NCI-H187 treated with DMSO at 0.1 percent for 48 hours (cell line): Measurements from ENCODE around the gene GRIA2.

ENCODE experiments used
- DNase-seq: peaks from one replicate; lab custom pipeline; 2025; lab: John Stamatoyannopoulos, UW

Gene GRIA2

DNA sequence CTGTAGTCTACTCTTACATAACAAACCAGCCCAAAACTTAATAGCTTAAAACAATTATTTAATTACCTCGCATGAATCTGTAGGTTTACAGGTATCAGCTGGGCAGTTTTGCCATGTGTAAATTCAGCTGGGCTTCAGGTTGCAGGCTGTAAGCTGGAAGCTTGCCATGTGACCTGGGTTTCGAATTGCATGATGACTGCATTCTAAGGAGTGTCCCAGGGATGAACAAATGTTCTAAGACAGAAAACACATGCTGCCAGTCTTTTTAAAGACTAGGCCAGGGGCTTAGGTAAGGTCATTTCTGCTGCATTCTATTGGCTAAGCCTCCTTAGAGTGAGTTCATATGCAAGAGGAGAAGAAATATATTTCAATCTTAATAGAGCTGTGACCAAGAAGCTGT lies 44.8 kb downstream of the GRIA2 start:
- no peak for DNase-seq

DNA sequence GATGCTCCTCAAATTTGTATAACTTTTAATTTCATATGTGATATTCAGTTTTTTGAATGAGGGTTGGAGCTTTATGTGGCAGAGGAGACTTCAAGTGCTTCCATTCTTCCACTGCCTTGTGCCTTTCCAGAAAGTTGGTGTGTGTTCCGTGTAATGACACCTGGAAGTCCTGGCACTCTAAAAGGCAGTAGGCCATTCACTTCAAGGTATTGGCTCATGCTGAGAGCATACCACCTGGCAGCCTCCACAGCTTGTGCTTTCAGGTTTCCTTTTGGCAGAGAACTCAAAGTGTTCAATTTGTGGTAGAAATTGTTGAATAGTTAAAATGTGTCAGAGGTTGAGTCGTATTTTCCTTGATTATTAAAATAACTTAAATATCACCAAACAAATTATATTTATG lies 49.6 kb downstream of the GRIA2 start:
- DNase-seq = peak; percentile 1

DNA sequence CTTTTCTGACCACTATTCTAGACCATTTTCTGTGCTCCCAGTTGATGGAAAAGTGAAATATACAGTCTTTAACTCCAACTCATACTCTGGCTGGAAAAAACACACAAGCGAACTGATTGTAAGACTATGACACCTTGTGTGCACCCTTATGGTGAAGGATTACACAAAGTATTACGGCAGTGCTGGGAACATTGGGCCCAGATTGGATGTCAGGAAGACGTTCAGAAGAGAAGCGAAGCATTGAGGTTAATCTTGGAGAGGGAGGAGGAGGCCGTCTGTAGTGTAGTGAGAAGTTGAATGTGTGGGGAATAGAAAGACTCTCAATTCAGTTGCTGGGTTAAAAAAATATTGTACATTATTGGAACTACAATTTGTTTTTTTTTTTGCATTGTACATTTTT lies 50.0 kb downstream of the GRIA2 start:
- DNase-seq = no peak

DNA sequence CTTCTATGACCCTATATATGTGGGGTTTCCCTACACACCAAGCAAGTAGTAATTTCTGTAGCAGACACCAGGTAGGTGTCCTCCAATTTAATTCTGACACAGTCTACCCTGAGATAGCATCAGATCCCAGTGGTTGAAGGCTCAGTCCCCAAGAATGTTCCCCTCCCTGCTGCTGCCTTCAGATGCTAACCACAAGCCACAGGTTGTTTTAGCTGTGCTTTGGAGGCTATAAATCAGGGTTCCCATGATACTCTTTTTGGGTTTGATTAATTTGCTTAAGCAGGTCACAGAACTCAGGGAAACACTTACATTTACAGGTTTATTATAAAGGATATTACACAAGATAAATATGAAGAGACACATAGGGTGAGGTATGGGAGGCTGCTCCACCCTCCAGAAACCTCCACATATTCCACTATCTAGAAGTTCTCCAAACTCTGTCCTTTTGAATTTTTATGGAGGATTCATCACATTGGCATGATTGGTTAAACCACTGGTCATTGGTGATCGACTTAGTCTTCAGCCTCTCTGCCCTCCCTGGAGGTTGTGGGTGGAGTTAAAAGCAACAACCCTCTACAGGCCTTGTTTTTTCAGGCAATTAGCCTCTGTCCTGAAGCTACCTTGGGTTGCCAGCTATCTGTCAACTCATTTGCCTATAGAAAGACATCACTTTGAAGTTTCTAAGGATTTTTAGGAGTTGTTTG lies 50.8 kb downstream of the GRIA2 start:
- DNase-seq = no peak

DNA sequence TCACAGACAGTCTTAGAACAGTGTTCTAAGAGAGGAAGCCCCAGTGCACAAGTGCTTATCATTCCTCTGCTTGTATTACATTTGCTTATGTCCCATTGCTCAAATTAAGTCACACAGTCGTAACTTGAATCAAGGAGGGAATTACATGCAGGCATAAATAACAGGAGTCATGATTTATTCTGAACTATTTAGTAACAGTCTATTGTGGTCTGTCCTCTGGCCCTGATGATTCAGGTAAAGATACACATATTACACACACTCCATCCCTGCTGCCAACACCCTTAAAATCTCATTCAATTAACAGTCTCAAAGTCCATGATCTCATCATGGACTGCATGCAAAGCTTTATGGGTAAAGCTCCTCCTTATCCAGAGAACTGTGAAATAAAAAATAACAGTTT lies 60.1 kb downstream of the GRIA2 start:
- no peak for DNase-seq

DNA sequence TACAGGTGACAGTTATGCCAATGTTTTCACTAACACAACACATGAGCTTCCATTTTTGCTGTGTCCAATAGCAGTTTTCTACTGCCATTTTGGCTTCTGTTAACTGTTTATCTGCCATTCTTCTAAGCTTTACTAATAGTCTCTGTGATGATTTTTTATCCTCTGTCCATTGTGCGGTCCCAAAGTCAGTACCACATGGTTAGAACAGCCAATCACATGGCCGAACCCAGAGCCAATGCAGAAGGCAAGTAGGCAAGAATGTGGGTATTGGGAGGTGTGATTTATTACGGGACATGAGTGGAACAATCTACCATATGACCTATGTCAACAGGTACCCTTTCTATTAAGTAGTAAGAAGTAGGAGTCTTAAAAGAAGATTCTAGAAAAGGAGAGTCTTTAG lies 61.5 kb downstream of the GRIA2 start:
- DNase-seq = no peak

DNA sequence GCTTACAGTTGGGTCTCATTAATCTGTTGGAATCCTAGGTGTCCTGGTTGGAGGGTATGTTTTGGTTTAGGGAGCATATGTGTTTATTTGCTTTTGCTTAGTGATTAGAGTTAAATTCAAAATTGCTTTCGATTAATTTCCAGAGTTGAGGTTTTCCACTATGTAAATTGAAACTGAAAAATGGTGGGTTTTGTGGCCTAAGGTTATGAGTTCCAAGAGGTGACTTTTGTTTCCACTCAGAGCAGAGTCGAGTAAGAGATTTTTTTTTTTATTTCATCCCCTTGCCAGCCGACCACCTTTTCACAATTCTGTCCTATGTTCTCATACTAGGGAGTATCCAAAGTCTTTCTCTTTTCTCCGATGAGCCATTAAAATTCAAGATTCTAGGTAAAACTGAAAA lies 66.9 kb downstream of the GRIA2 start:
- DNase-seq = no peak

DNA sequence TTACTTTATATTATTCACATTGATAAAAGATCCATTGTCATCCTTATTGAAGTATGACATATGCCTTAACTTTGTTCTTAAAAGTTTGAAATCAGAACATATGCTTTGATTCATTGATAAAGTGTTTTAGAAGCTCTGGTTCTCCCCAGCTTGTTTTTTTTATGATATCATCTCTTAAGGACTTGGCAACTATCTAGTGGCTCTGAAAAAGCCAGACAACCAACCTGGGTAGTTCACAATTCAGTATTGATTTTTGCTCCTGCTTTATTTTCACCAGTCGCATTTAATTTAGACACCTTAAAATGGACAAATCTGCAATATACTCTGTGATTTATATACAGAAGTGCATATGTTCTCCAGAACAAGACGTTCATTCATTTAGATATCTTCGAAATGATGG lies 70.1 kb downstream of the GRIA2 start:
- no peak for DNase-seq

DNA sequence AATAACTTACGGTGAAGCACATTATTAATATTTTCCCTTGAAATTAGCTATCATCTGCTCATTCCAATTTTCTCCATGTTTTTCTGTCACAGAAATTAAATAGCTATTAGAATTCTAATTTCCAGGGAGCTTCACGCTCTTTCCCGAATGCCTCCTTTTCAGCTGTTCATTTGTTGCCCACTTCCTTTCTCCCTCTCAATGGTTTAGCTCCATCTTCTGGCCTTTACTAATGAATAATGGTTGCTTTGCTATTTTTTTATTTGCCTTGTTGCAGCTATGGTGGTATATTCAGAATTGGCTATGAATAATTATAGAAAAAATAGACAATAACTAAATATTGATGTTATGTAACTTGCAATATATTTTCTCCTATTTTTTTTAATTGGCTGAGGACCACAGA lies 70.5 kb downstream of the GRIA2 start:
- DNase-seq = no peak

DNA sequence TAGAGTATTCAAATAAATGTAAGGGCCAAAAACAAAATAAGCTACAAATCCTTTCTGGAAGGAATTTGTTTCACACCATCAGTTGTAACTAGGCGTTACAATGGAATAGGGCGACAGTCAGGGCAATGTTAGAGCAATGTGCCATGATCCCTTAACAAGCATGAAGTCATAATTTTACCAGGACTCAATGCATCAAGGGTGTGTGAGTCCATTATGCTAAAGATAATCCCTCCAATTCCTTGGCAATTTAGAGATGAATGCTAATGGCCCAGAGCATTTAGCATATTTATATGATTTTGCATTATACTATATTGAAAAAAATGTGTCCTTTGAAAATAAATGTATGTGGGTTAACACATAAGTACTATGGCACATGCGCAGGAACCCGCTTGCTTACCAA lies 73.1 kb downstream of the GRIA2 start:
- DNase-seq = no peak

DNA sequence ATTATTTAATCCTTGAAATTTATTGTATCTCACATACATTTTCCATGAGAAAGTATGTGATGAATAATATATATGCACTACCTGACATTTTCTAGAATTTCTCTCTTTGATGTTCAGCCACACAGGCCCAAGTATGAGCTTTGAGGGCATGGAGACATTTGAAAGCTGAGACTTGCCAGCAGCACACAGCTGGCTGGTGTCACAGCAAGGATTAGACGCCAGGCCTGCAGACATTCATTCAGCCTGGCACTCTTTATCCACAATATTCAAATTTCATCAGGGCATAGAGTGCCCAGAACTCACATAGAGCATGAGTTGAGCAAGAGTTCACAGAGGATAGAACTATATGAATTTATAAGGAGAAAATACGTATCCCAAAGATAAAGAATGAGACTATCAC lies 74.0 kb downstream of the GRIA2 start:
- no peak for DNase-seq

DNA sequence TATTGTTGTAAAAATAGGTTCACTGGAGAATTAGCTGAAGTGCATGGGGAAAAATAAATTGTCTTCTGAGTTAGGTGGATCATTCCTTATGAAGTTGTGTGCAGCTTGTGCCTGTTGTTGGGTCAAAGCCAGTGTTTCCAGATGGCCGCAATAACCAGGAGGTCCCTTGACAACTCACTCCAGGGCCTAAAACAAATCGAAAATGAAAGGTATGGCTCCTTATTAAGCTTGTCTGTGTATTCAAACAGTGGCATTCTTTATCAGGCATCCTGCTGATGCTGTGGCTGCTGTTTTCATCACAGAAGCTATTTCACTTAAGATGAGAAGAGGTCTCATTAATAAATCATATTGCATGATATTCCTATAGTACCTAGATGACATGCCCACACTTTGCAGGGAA lies 80.2 kb downstream of the GRIA2 start:
- no peak for DNase-seq

DNA sequence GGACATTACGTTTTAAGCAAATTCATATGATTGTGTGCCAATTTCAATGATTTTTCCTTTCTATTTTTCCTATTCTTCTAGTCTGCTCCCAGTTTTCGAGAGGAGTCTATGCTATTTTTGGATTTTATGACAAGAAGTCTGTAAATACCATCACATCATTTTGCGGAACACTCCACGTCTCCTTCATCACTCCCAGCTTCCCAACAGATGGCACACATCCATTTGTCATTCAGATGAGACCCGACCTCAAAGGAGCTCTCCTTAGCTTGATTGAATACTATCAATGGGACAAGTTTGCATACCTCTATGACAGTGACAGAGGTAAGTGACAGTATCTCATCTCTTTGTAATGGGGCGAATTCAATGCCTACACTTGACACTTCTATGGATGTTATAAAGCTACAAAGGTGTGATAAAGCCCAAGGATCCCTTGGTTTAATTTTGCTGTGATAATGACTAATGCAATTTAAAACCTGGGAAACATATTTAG lies 83.0 kb downstream of the GRIA2 start:
- no peak for DNase-seq

DNA sequence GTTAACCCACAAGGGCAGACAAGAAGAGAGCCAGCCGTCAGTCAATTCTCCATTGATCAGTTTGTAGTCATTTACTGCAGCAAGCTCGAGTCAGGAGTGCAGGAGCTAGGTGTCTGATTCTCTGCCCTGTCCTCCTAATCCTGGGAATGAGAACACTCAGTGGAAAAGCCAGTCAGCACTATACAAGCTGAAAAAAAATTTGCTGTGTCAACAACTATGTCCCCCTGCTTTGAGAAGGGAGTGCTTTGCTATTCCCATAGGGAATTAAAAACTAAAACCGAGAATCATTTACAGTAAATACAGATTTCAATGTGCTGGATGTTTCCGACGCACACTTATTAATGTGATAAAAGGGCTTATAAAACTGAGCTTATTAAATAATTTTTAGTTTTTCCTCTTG lies 84.2 kb downstream of the GRIA2 start:
- no peak for DNase-seq

DNA sequence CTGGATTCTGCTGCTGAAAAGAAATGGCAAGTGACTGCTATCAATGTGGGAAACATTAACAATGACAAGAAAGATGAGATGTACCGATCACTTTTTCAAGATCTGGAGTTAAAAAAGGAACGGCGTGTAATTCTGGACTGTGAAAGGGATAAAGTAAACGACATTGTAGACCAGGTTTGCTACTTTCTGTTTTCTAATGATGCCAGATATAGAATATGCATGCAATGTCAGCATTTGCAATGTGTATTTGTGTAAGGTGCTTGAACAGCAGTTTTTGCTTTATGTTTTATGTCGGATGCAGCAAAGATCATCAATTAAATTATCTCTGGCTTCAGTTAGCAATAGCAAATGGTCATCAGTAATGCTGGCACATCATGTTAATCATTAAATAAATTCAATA lies 92.2 kb downstream of the GRIA2 start:
- no peak for DNase-seq

DNA sequence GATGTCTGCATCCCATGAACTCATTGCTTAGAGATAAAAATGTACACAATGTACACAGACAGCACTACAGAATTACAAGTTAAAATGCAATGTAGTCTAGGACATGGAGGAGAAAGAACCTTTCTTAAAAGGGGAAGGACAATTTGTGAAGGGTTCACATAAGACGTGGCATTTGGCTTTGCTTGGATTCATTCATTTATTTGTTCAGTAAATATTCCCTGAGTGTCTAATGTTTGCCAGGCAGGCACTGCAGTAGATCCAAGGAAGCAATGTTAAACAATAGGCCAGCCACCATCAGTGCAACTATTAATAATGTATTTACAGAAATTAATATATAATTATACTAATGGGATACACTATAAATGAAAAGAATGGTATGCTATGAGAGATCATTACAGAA lies 94.4 kb downstream of the GRIA2 start:
- DNase-seq = no peak

DNA sequence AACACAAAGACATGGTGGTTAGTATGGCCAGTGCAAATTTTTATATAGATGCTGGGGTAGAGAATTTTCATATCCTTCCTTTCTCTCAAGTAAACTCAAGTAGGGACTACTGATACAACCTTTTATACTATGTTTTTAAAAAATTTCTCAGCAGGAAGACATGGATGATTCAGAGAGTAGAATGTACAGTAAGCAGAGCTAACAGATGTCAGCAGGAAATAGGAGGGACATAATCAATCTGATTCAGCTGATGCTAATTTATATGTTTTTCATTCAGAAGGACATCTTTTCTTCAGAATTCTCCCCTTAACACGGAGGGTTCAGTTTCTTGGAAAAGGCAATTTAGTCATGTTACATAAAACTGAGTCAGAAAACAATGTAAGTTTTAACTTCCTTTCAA lies 95.4 kb downstream of the GRIA2 start:
- no peak for DNase-seq

DNA sequence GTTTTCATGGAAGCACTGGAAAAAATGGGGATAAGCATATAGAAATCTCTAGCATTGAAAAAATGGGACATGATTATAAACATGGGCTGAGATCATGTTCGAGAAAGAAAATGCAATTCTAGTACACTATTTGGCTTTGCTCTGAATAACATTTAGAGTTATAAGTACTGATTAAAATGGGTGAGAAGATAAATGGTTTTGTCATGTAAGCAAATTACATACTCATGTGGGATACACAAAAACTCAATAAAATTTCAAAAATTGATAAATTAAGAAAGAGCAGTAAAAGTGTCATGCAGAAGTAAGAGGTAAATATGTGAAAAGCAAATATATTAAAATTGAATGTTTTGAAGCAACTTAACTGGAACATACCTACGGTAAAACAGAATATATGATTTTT lies 99.6 kb downstream of the GRIA2 start:
- no peak for DNase-seq

DNA sequence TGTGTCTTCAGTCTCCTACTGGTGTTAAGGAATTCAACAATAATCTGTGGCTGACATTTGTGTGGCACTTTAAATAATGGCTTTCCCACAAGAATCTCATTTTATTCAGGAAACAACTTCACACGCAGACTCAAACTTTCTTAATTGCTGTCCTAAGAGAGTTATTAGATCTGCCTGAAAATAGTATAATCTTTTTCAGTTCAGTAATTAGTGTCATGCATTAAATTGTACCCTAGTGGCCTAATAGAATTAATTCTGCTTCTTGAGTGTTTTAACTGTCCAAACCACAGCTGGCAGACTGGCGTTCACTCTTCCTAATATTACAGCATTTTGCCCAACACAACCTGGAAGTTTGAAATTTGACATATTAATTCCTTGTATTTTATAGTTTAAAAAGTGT lies 107.1 kb downstream of the GRIA2 start:
- no peak for DNase-seq

DNA sequence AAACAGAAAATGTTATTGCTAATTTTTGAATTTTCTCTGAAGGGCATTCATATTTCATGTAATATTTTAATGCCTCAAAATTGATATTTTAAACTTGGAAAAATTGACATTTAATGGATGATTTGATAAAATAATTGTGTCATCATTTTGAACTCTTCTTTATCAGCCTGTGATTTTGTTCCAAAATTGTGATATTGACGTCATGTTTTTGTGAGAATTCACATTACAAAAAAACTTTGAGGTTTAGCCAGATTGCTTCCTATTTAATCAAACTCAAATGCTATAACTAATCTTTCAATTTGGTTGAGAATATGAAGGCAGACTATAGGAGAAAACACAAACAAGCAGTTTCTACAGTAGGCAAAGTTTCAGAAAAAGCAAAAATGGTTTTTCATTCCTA lies 137.4 kb downstream of the GRIA2 start:
- no peak for DNase-seq

DNA sequence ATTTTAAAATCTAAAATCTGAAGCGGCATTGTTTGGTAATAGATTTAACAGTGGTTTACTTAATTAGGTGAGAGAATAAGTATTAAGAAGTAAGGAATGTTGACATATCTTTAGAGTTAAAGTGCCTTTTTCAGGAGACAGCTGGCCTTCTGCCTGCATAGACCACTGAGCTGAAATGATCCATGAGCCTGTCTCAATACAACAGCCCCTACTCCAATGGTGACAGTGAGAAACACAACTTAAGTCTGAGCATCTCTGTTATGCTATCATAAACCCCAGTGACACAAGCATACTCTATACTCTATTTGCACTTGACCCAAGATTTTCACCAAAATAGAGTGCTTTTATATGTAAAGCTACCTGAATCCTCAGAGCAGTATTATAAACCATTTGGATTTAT lies 137.9 kb downstream of the GRIA2 start:
- no peak for DNase-seq

DNA sequence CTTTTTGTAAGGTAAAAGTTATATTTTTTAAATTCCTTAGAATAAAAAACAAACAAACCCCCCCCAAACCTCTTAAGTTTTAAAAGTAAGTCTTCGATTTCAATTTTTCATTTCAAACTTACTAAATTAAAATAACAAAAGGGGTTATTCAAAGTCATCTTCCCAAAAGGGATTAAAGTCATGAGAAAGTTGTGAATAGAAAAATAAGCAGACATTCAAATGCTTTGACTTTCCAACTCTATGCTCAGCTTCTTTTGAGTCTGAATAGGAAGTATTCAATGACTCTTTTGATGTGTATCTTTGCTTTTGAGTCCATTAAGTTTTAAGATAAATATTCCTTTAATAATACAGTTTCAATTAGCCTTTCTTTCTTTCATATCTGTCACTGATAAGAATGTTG lies 138.3 kb downstream of the GRIA2 start:
- no peak for DNase-seq

DNA sequence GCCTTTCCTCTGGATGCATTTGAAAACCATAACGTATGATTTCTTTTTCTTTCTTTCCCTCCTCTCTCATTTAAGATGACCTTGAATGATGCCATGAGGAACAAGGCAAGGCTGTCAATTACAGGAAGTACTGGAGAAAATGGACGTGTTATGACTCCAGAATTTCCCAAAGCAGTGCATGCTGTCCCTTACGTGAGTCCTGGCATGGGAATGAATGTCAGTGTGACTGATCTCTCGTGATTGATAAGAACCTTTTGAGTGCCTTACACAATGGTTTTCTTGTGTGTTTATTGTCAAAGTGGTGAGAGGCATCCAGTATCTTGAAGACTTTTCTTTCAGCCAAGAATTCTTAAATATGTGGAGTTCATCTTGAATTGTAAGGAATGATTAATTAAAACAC lies 142.8 kb downstream of the GRIA2 start:
- DNase-seq = no peak

DNA sequence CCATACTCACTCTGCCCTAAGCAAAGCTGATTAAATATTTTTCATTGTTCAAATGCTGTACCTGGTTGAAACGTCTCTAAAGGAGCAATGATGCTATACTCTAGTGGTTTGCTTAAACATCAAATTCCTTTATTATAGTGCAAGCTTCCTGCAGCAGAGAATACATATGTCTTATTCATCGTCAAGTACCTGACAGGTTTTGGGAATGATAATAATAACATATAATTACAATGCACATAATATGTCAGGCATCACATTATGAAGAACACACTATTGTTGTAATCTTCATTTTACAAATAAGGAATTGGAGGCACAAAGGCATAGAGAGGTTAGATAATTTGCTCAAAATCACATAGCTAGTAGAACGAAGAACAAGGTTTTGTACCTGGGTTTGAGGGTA lies 151.6 kb downstream of the GRIA2 start:
- DNase-seq = no peak

DNA sequence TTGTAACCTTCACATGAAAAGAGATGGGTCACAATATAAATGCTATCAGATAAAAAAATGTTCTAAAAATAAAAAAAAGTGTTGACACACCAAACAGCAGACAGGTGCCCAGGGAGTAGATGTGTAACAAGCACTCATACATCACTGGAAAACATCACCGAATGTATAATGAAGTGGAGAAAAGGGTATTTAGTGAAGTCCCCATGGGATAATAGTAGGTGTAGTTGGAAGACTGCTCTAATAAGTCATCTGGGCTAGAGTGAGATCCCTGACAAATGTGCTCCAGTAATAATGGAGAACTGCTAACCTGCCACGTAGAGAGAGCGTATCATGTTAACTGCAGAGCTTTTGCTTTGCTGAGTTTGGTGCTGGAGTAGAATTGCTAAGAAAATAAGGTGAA lies 152.0 kb downstream of the GRIA2 start:
- DNase-seq = no peak
